SIG-M5 (cell line): ENCODE measurements around the gene ACOT12.

Experiments used
- DNase-seq: peaks from one replicate; lab custom pipeline; 2025; lab: John Stamatoyannopoulos, UW

ACOT12 gene

GRCh38 chr5:81290146-81290545, 103.8 kb downstream of the ACOT12 start:
- DNase-seq = no peak

GRCh38 chr5:81288021-81288433, 105.9 kb downstream of the ACOT12 start:
- DNase-seq = no peak

DNA sequence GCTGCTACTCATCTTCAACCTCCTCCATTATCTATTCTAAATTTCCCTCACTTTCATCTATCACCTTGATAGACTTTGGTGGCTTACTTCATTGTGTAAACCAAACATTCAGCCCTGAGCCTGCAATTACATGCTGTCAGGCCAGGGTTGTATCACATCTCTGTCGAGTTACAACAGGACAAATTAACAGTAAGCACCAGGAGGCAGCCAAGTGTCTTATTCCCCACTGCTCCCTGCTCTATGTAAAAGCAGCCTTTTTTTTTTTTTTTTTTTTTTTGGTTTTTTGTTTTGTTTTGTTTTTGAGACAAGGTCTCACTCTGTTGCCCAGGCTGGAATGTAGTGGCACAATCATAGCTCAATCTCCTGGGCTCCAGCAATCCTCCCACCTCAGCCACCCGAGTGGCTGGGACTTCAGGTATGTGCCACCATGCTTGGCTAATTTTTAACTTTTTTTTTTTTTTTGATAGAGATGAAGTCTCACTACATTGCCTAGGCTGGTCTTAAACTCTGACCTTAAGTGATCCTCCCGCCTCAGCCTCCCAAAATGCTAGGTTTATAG, 107.8 kb downstream of the ACOT12 start:
- no peak for DNase-seq

GRCh38 chr5:81283976-81284375, 110.0 kb downstream of the ACOT12 start:
- DNase-seq = no peak
